Activated effector memory CD4-positive, alpha-beta T cell treated with anti-CD3 and anti-CD28 coated beads, Interleukin-2, amount 50 U/mL, for 16 hours (primary cell): ENCODE measurements around the gene WDR31.
"Not testable (repeated sequence)": the region's sequence is repeated elsewhere in the genome, so short reads cannot be mapped to it uniquely, and the experiment has no call there.

Source experiments
- DNase-seq: peaks from one replicate; pipeline ENCODE4 v3.0.0-alpha.2; 2020

WDR31 gene

GRCh38 chr9:113340011-113340699 is at the start of gene WDR31:
Gene WDR31 (minus strand): TSS chr9:113340275. CDS start chr9:113332022, 8,253 bp downstream.
- peak; percentile 93 for DNase-seq

GRCh38 chr9:113389451-113389850 is 49.4 kb upstream of the WDR31 start:
- DNase-seq: no peak

GRCh38 chr9:113388833-113389232 is 48.8 kb upstream of the WDR31 start:
- no peak for DNase-seq

GRCh38 chr9:113387560-113388230 is 47.6 kb upstream of the WDR31 start:
- DNase-seq: no peak

- no peak for DNase-seq
These were observed 46.7 kb upstream of the WDR31 start for GRCh38 chr9:113386571-113387393.

GRCh38 chr9:113381909-113382411 is 41.9 kb upstream of the WDR31 start:
- DNase-seq: no peak

GRCh38 chr9:113381441-113381840 is 41.4 kb upstream of the WDR31 start:
- not testable (repeated sequence) for DNase-seq

- DNase-seq: no peak
These were observed 40.8 kb upstream of the WDR31 start for GRCh38 chr9:113380869-113381378.

GRCh38 chr9:113379829-113380210 is 39.7 kb upstream of the WDR31 start:
- not testable (repeated sequence) for DNase-seq

- not testable (repeated sequence) for DNase-seq
These were observed 39.2 kb upstream of the WDR31 start for GRCh38 chr9:113379094-113379828.

- DNase-seq: peak; percentile 90
These were observed 36.8 kb upstream of the WDR31 start, which contains the start of gene HDHD3 for GRCh38 chr9:113376634-113377567. Gene HDHD3 (minus strand): TSS chr9:113376986. CDS start chr9:113374354, 2,632 bp downstream.

GRCh38 chr9:113375057-113376023 is 35.3 kb upstream of the WDR31 start:
- no peak for DNase-seq

- DNase-seq: no peak
These were observed 33.8 kb upstream of the WDR31 start for GRCh38 chr9:113373676-113374392.

GRCh38 chr9:113373256-113373655 is 33.2 kb upstream of the WDR31 start:
- DNase-seq: no peak

- no peak for DNase-seq
These were observed 32.0 kb upstream of the WDR31 start for GRCh38 chr9:113372059-113372458.

GRCh38 chr9:113370806-113371325 is 30.8 kb upstream of the WDR31 start:
- no peak for DNase-seq

- DNase-seq: no peak
These were observed 29.7 kb upstream of the WDR31 start for GRCh38 chr9:113369855-113370140.

- no peak for DNase-seq
These were observed 29.1 kb upstream of the WDR31 start for GRCh38 chr9:113368982-113369854.
